HepG2 (cell line): ENCODE results near the gene NTN5. TPM values are rescaled to one million over a fixed set of nuclear protein-coding genes. Genes with fewer than 3 reads are reported as not detected.
A peak's percentile ranks its signal among the peaks of the same experiment; 100 is the strongest.

ENCODE experiments used
- ARHGAP35 ChIP-seq: sonication (generic); formaldehyde crosslinking; IDR thresholded peaks from 2 replicates; pipeline ENCODE4 v1.9.0; 2022; ENCODE audit warnings: mild to moderate bottlenecking, inconsistent platforms, moderate library complexity, missing genetic modification reagents, borderline replicate concordance
- BCLAF1 ChIP-seq: fragments of 450-650 bp; IDR thresholded peaks from 2 replicates; pipeline ENCODE4 v1.6.1; 2017; ENCODE audit warnings: mild to moderate bottlenecking
- E2F5 ChIP-seq: sonication (generic); formaldehyde crosslinking; conservative IDR thresholded peaks from 2 replicates; pipeline ENCODE4 v1.4.0; 2020; ENCODE audit warnings: missing genetic modification reagents
- GTF2F1 ChIP-seq: fragments of 150-350 bp; IDR thresholded peaks from 2 replicates; pipeline ENCODE4 v1.6.1; 2014; ENCODE audit warnings: low read length
- HBP1 ChIP-seq: IDR thresholded peaks from 2 replicates; pipeline ENCODE4 v1.6.1; 2016; ENCODE audit warnings: low read depth, control low read depth
- HDAC6 ChIP-seq: fragments of 200-600 bp; sonication (generic); IDR thresholded peaks from 2 replicates; pipeline ENCODE4 v1.7.0; 2017; ENCODE audit warnings: mild to moderate bottlenecking, antibody characterized with exemption, low read length, low read depth
- HNF4G ChIP-seq, 2 experiments: sonication (generic) in 1 of 2; formaldehyde crosslinking in 1 of 2; IDR thresholded peaks; 2 replicates each; pipeline versions ENCODE4 v1.4.0 to v1.6.1; 2011 to 2020; ENCODE audit warnings: borderline replicate concordance in 2 of 2, low read depth in 2 of 2, mild to moderate bottlenecking in 2 of 2, low read length in 1 of 2, missing genetic modification reagents in 1 of 2, moderate library complexity in 1 of 2
- HNRNPUL1 ChIP-seq: fragments of 200-400 bp; formaldehyde crosslinking; IDR thresholded peaks from 2 replicates; pipeline ENCODE4 v1.6.1; 2017; ENCODE audit warnings: low read depth, mild to moderate bottlenecking, low read length, moderate library complexity
- IKZF4 ChIP-seq: sonication (generic); formaldehyde crosslinking; IDR thresholded peaks from 2 replicates; pipeline ENCODE4 v1.5.1; 2020; ENCODE audit warnings: borderline replicate concordance, mild to moderate bottlenecking, low read depth, missing genetic modification reagents; ENCODE audit errors: not compliant biosample characterization
- NFKB2 ChIP-seq: sonication (generic); formaldehyde crosslinking; IDR thresholded peaks from 2 replicates; pipeline ENCODE4 v1.4.0; 2020; ENCODE audit warnings: missing genetic modification reagents, borderline replicate concordance
- NFKBIZ ChIP-seq: IDR thresholded peaks from 2 replicates; pipeline ENCODE4 v1.6.1; 2018; ENCODE audit warnings: missing genetic modification reagents, missing compliant biosample characterization
- TEF ChIP-seq: sonication (generic); formaldehyde crosslinking; IDR thresholded peaks from 2 replicates; pipeline ENCODE4 v1.5.0; 2020; ENCODE audit warnings: missing genetic modification reagents
- TFDP2 ChIP-seq: sonication (generic); formaldehyde crosslinking; IDR thresholded peaks from 2 replicates; pipeline ENCODE4 v1.4.0; 2020; ENCODE audit warnings: missing genetic modification reagents
- ZFP91 ChIP-seq: sonication (generic); formaldehyde crosslinking; IDR thresholded peaks from 2 replicates; pipeline ENCODE4 v1.9.0; 2022; ENCODE audit warnings: missing genetic modification reagents, mild to moderate bottlenecking, borderline replicate concordance
- ZIK1 ChIP-seq: sonication (generic); formaldehyde crosslinking; IDR thresholded peaks from 2 replicates; pipeline ENCODE4 v1.5.0; 2020; ENCODE audit warnings: mild to moderate bottlenecking, low read depth, missing genetic modification reagents, borderline replicate concordance
- ZNF510 ChIP-seq: sonication (generic); formaldehyde crosslinking; IDR thresholded peaks from 2 replicates; pipeline ENCODE4 v1.4.0; 2020; ENCODE audit warnings: low read depth, mild to moderate bottlenecking, missing genetic modification reagents
- ZNF724P ChIP-seq: sonication (generic); formaldehyde crosslinking; IDR thresholded peaks from 2 replicates; pipeline ENCODE4 v1.8.0; 2022; ENCODE audit warnings: missing genetic modification reagents, borderline replicate concordance
- ZSCAN22 ChIP-seq: sonication (generic); formaldehyde crosslinking; IDR thresholded peaks from 2 replicates; pipeline ENCODE4 v1.4.0; 2020; ENCODE audit warnings: mild to moderate bottlenecking, missing genetic modification reagents
- polyA plus RNA-seq, 8 experiments: library from polyadenylated mRNA; depleted of rRNA in 3 of 8; stranded (reverse) in 7 of 8; unstranded in 1 of 8; fragments of >200 nt; fragmentation: Illumina TruSeq in 4 of 8; extraction: Trizol in 4 of 8; gene quantifications; 2 replicates each; pipeline versions ENCODE4 v1.2.1 to v1.2.3, GENCODE V29; 2011 to 2016; ENCODE audit warnings: low read depth in 4 of 8, missing spikeins in 1 of 8, mixed read lengths in 1 of 8; ENCODE audit not compliant: insufficient read depth in 1 of 8
- total RNA-seq, 5 experiments: library from RNA; depleted of rRNA; stranded (reverse); fragments of >200 nt; fragmentation: Illumina TruSeq; extraction: Trizol; gene quantifications; 2 replicates each; pipeline ENCODE4 v1.2.3, GENCODE V29; 2016; ENCODE audit warnings: low read depth in 1 of 5

The NTN5 gene
- total and polyA plus RNA-seq, 2 of the 13 experiments (the other 11 are each of a cell fraction or from before 2014, with no cell fraction given), result 0.05 TPM; not detected in 1

- peak; percentile 81 for TF ChIP-seq TFDP2 (CRISPR knock-in tag)
- TF ChIP-seq ZNF510 (CRISPR knock-in tag), result no peak
- TF ChIP-seq HDAC6, result no peak
- TF ChIP-seq TEF (CRISPR knock-in tag), result no peak
- no peak for TF ChIP-seq HNF4G (IDR thresholded peaks at IDR 0.05; ENCODE audit: borderline replicate concordance, low read depth, low read length)
- TF ChIP-seq HNF4G (CRISPR knock-in tag; IDR thresholded peaks at IDR 0.05; ENCODE audit: borderline replicate concordance, low read depth), result no peak
- TF ChIP-seq GTF2F1, result no peak
- 0 out of 2 replicates have a peak, but pooled peaks have one; percentile 59 for TF ChIP-seq ZIK1
- peak; percentile 65; the same call in 1 of the 2 replicates for TF ChIP-seq ZSCAN22 (CRISPR knock-in tag)
- TF ChIP-seq ZFP91 (CRISPR knock-in tag), result peak; percentile 100
- no peak for TF ChIP-seq NFKBIZ (CRISPR knock-in tag)
- peak; percentile 90; the same call in 1 of the 2 replicates for TF ChIP-seq NFKB2 (CRISPR knock-in tag)
- no peak for TF ChIP-seq ARHGAP35 (CRISPR knock-in tag)
- TF ChIP-seq BCLAF1, result no peak
- TF ChIP-seq ZNF724P, result no peak
- peak; percentile 57; the same call in 1 of the 2 replicates for TF ChIP-seq E2F5 (CRISPR knock-in tag)
- TF ChIP-seq IKZF4, result no peak
- no peak for TF ChIP-seq HNRNPUL1
- no peak for TF ChIP-seq HBP1 (CRISPR knock-in tag)
Observed at GRCh38 chr19:48634424-48635262, 38.2 kb downstream of the NTN5 start (continued).
